Measurements from ENCODE around the gene JTB.

GRCh38 chr1:154014154-154014907 lies 36.9 kb upstream of the JTB start:
- TF ChIP-seq CTCF (IDR thresholded peaks at IDR 0.05) (no peak), SIN3A (IDR thresholded peaks at IDR 0.05; ENCODE audit: borderline replicate concordance, insufficient read depth, low read depth, low read length) (no peak), POLR2AphosphoS5 (IDR thresholded peaks at IDR 0.05; ENCODE audit: low read depth, low read length) (no peak)
- TF ChIP-seq, protein P1, sequence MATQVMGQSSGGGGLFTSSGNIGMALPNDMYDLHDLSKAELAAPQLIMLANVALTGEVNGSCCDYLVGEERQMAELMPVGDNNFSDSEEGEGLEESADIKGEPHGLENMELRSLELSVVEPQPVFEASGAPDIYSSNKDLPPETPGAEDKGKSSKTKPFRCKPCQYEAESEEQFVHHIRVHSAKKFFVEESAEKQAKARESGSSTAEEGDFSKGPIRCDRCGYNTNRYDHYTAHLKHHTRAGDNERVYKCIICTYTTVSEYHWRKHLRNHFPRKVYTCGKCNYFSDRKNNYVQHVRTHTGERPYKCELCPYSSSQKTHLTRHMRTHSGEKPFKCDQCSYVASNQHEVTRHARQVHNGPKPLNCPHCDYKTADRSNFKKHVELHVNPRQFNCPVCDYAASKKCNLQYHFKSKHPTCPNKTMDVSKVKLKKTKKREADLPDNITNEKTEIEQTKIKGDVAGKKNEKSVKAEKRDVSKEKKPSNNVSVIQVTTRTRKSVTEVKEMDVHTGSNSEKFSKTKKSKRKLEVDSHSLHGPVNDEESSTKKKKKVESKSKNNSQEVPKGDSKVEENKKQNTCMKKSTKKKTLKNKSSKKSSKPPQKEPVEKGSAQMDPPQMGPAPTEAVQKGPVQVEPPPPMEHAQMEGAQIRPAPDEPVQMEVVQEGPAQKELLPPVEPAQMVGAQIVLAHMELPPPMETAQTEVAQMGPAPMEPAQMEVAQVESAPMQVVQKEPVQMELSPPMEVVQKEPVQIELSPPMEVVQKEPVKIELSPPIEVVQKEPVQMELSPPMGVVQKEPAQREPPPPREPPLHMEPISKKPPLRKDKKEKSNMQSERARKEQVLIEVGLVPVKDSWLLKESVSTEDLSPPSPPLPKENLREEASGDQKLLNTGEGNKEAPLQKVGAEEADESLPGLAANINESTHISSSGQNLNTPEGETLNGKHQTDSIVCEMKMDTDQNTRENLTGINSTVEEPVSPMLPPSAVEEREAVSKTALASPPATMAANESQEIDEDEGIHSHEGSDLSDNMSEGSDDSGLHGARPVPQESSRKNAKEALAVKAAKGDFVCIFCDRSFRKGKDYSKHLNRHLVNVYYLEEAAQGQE (IDR thresholded peaks at IDR 0.05; ENCODE audit: insufficient read depth in 1 of 2, low read depth in 2 of 2, low read length in 1 of 2): no peak
